GM06990 (cell line): ENCODE measurements around the gene GET3.

Source experiments
- DNase-seq: peaks from one replicate; pipeline ENCODE4 v3.0.0-alpha.2; 2011; ENCODE audit not compliant: insufficient read length; ENCODE audit errors: extremely low read depth
- H3K27me3 ChIP-seq: replicated peaks from 2 replicates; pipeline ENCODE4 v1.6.0; 2011; ENCODE audit warnings: low read length; ENCODE audit not compliant: control insufficient read depth, insufficient read depth
- H3K36me3 ChIP-seq: 2 replicates; pipeline ENCODE4 v1.5.1; 2011; ENCODE audit warnings: low read length; ENCODE audit not compliant: control insufficient read depth, insufficient read depth
- H3K4me3 ChIP-seq: replicated peaks from 2 replicates; pipeline ENCODE4 v1.5.1; 2011; ENCODE audit warnings: low read depth, mild to moderate bottlenecking, control low read depth, low read length
- CTCF ChIP-seq: IDR thresholded peaks from 2 replicates; pipeline ENCODE4 v1.5.1; 2011; ENCODE audit warnings: low read length, control low read depth, mild to moderate bottlenecking, inconsistent platforms; ENCODE audit not compliant: insufficient read depth, poor library complexity, severe bottlenecking

GET3 gene

GRCh38 chr19:12736995-12737834 lies at the start of gene GET3:
TSS of gene GET3 (plus strand) at chr19:12737497. CDS start at chr19:12737506, 9 bp downstream.
- H3K36me3 ChIP-seq, result peaks cover 3% of the 10 kb centered on the region
- peak within 1 kb of the TSS; percentile 99 for H3K4me3 ChIP-seq
- TF ChIP-seq CTCF, result no peak
- DNase-seq, result peak; percentile 85
- no peaks in the 10 kb centered on the region for H3K27me3 ChIP-seq

- Histone ChIP-seq H3K4me3 (no peak overlapping the region), H3K36me3 (peaks cover 4% of the 10 kb centered on the region), H3K27me3 (no peaks in the 10 kb centered on the region)
- DNase-seq, result no peak
- TF ChIP-seq CTCF, result no peak
Observed at GRCh38 chr19:12689012-12689411, 48.3 kb upstream of the GET3 start.

DNA sequence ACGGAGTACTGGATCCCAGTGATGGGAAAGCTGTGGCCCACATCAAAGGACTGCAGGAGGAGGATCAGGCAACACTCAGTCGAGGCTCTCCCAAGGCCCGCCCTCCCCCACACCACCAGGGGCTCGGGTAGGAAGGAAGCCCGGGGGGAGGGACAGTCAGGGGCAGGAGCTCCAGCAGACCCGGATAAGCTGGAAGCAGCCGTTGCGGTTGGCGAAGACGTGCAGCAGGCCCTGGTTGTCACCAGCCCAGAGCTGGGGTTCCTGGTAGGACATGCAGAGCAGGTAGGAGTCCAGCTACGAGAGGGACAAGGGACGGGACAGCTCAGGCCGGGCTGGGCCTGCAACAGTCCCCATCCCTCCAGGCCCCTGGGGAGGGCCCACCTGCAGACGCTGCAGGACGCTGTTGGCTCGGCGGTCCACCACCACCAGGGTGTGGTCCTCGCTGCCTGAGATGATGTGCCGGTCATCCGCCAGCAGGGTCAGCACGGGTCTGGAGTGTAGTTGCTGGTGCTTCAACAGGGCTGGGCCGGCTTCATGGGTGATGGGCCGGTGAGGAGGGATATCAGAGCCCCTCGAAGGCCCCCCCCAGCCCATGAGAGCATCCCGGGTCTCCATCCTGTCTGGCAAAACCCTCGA lies 47.6 kb upstream of the GET3 start:
- H3K27me3 ChIP-seq, result no peaks in the 10 kb centered on the region
- H3K4me3 ChIP-seq, result no peak overlapping the region
- no peak for DNase-seq
- no peak for TF ChIP-seq CTCF
- H3K36me3 ChIP-seq, result peaks cover 4% of the 10 kb centered on the region

GRCh38 chr19:12692960-12693359 lies 44.3 kb upstream of the GET3 start:
- no peak for TF ChIP-seq CTCF
- Histone ChIP-seq H3K4me3 (no peak overlapping the region), H3K27me3 (no peaks in the 10 kb centered on the region), H3K36me3 (peaks cover 3% of the 10 kb centered on the region)
- no peak for DNase-seq

DNA sequence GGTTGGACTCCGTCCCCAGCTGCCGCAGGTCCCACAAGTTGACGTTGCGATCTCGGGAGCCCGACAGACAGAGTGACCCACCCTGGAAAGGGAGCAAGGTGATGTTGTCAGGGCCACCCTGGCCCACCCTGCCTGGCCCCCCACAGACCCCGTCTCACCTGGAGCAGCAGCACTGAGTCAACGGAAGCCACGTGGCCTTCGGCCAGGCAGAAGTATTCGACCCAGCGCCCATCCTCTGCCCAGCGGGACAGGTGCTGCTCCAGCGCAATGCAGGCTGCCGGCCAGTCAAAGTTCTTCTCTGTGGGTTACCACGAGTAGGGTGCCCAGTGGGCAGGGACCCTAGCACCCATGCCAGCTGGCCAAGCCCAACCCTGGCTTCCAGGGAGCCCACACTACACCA lies 42.7 kb upstream of the GET3 start:
- H3K27me3 ChIP-seq, result no peaks in the 10 kb centered on the region
- H3K36me3 ChIP-seq, result peaks cover 3% of the 10 kb centered on the region
- no peak for DNase-seq
- no peak overlapping the region for H3K4me3 ChIP-seq
- TF ChIP-seq CTCF, result no peak
